Loucy (cell line): ENCODE results near the gene BACH2.

ENCODE experiments used
- CTCF ChIP-seq: fragments of 200-600 bp; sonication (generic); conservative IDR thresholded peaks from 2 replicates; pipeline ENCODE4 v1.5.1; 2014; ENCODE audit warnings: mild to moderate bottlenecking, antibody characterized with exemption, low read length
- EZH2phosphoT487 ChIP-seq: fragments of 200-600 bp; IDR thresholded peaks from 2 replicates; pipeline ENCODE4 v1.6.1; 2018; ENCODE audit warnings: antibody characterized with exemption, mild to moderate bottlenecking, moderate library complexity, borderline replicate concordance

DNA sequence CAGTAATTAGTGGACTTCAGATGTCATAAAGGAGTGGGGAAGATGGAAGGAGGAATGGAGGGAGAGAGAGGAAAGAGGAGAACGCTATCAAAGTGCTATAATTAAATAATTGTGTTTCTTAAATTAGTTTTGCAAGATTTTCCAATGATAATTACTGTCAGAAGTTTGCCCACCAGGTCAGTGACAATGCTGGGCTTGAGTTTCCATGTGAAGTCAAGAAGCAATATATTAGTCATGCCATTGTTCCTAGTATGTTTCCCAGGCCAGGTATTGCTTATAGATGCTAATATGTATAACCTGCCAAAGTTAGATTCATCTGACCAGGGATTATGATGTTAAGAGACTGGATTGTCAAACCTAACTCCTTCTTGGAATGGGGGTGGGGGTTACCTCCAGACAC is 270.4 kb downstream of the BACH2 start:
- no peak for TF ChIP-seq CTCF
- no peak for TF ChIP-seq EZH2phosphoT487
